Measurements from ENCODE around the gene SLK. TPM values are rescaled to one million over a fixed set of nuclear protein-coding genes. Genes with fewer than 3 reads are reported as not detected.

Gene SLK
- total and polyA plus RNA-seq, 10 of the 15 experiments (the other 5 are each of a cell fraction or from before 2014, with no cell fraction given) = 2.5 to 24.2 (median 11.1) TPM

DNA sequence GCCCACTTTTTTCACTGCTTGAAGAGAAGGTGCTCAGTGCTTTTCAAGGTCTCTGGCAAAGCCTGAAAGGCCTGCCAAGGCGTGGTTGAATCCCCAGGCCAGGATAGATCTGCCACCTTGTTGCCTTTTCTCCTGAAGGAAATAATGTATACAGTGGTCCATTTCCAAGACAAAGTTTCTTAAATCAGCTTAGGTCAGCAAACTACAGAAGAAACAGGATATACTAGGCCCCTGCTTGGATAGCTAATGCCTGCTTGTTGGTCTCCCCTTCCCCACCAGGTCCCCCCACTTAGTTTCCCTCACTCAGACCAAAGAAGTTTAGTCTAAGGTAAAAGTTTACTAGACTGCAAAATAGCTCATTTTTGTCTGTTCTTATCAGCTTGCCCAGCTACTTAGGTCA lies 98.8 kb downstream of the SLK start:
- intact Hi-C loops (cut with micrococcal nuclease; ENCODE audit: unreplicated experiment) (no loop called here), in situ Hi-C loops (cut with MboI) (no loop called here)
- POLR2A ChIA-PET = no interaction called here

DNA sequence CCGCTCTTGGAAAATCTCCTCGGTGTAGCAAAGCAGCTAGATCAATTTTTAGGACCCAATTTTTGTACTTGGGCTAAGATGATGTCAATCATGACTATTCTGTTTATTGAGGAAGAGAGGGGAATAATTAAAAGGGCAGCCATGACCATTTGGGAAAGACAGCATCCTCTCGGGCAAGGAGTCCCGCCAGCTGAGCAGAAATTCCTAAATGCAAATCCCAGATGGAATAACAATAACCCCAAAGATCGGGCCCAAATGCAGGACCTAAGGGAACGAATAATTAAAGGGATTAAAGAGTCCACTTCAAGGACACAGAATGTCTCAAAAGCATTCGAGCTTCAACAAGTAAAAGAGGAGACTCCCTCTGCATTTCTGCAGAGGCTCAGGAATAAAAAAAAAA lies 100.0 kb downstream of the SLK start:
- Histone ChIP-seq H3K9ac (ENCODE audit: control insufficient read depth, insufficient read depth, low read length) (no peak overlapping the region), H3K79me2 (ENCODE audit: control insufficient read depth, insufficient read depth, low read length) (no peaks in the 10 kb centered on the region), H3K4me3 (no peak overlapping the region), H3K27ac (ENCODE audit: control insufficient read depth, insufficient read depth) (no peak overlapping the region), H3K4me1 (ENCODE audit: control insufficient read depth, insufficient read depth, low read length) (no peaks in the 10 kb centered on the region), H3K4me2 (ENCODE audit: control insufficient read depth, insufficient read depth) (no peak overlapping the region), H2AFZ (ENCODE audit: control insufficient read depth, low read depth, low read length) (no peak overlapping the region), H3K27me3 (replicated peaks in 1 of 2; ENCODE audit: control insufficient read depth in 2 of 2, insufficient read depth in 2 of 2, low read length in 1 of 2) (no peaks in the 10 kb centered on the region; a peak in 1 of 4 replicates), H3K36me3 (ENCODE audit: control insufficient read depth in 2 of 2, insufficient read depth in 2 of 2, low read length in 1 of 2) (no peaks in the 10 kb centered on the region), H3K9me3 (replicated peaks; ENCODE audit: control insufficient read depth, insufficient read depth, low read length) (no peaks in the 10 kb centered on the region), H4K20me1 (ENCODE audit: control insufficient read depth, insufficient read depth) (no peaks in the 10 kb centered on the region)
- no TSS peak for BruUV-seq (replicated peaks)
- intact Hi-C loops (cut with micrococcal nuclease; ENCODE audit: unreplicated experiment) = no loop called here
- POLR2A ChIA-PET = no interaction called here
- DNase-seq (ENCODE audit: low read depth, low spot score) (no peak), ATAC-seq (no peak), FAIRE-seq (no peak)
- CTCF ChIA-PET = interaction anchor here (1.3 to 1.5 kb wide), 2 partner anchors 15 to 57 kb away, joined by 3 to 4 read pairs; no protein-coding TSS in a partner anchor
- RAD21 ChIA-PET (ENCODE audit: unreplicated experiment) = interaction anchor here (1.0 kb wide), 1 partner anchor 56 kb away, joined by 3 read pairs; no protein-coding TSS in a partner anchor
- in situ Hi-C loops (cut with MboI) = no loop called here
- SMC1A ChIA-PET (ENCODE audit: uncharacterized antibody, unreplicated experiment) = interaction anchor here (0.7 to 3.6 kb wide), 4 partner anchors 13 to 179 kb away, joined by 3 to 12 read pairs (median 4); partner anchors contain the start of gene SFR1
- 43% methylated on average over 7 of the region's 7 CpGs for WGBS (ENCODE audit: insufficient coverage, insufficient replicate concordance, low lambda C conversion rate, missing lambda C conversion rate)
- TF ChIP-seq FOXK2 (IDR thresholded peaks at IDR 0.05) = no peak
- TF ChIP-seq SREBF1 (IDR thresholded peaks at IDR 0.05; ENCODE audit: low read length) = no peak
- TF ChIP-seq ATF7 (IDR thresholded peaks at IDR 0.05; ENCODE audit: low read depth) = no peak
- no peak for TF ChIP-seq ZSCAN29 (IDR thresholded peaks at IDR 0.05)
- TF ChIP-seq CHD4 (IDR thresholded peaks at IDR 0.05) = no peak
- no peak for TF ChIP-seq ZNF274 (IDR thresholded peaks at IDR 0.05; ENCODE audit: insufficient read depth, insufficient read length)
- no peak for TF ChIP-seq CBX5 (IDR thresholded peaks at IDR 0.05; ENCODE audit: low read depth)
- TF ChIP-seq, protein P1, sequence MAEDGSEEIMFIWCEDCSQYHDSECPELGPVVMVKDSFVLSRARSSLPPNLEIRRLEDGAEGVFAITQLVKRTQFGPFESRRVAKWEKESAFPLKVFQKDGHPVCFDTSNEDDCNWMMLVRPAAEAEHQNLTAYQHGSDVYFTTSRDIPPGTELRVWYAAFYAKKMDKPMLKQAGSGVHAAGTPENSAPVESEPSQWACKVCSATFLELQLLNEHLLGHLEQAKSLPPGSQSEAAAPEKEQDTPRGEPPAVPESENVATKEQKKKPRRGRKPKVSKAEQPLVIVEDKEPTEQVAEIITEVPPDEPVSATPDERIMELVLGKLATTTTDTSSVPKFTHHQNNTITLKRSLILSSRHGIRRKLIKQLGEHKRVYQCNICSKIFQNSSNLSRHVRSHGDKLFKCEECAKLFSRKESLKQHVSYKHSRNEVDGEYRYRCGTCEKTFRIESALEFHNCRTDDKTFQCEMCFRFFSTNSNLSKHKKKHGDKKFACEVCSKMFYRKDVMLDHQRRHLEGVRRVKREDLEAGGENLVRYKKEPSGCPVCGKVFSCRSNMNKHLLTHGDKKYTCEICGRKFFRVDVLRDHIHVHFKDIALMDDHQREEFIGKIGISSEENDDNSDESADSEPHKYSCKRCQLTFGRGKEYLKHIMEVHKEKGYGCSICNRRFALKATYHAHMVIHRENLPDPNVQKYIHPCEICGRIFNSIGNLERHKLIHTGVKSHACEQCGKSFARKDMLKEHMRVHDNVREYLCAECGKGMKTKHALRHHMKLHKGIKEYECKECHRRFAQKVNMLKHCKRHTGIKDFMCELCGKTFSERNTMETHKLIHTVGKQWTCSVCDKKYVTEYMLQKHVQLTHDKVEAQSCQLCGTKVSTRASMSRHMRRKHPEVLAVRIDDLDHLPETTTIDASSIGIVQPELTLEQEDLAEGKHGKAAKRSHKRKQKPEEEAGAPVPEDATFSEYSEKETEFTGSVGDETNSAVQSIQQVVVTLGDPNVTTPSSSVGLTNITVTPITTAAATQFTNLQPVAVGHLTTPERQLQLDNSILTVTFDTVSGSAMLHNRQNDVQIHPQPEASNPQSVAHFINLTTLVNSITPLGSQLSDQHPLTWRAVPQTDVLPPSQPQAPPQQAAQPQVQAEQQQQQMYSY (CRISPR knock-in tag; IDR thresholded peaks at IDR 0.05) = no peak
- TF ChIP-seq RAD21 (IDR thresholded peaks at IDR 0.05; ENCODE audit: insufficient read depth, low read depth, low read length) = no peak

More for the DNA sequence above, 98.8 kb downstream of the SLK start:
- Histone ChIP-seq H3K9ac (ENCODE audit: control insufficient read depth, insufficient read depth, low read length) (no peak overlapping the region), H3K27me3 (replicated peaks in 1 of 2; ENCODE audit: control insufficient read depth in 2 of 2, insufficient read depth in 2 of 2, low read length in 1 of 2) (no peaks in the 10 kb centered on the region; a peak in 1 of 4 replicates), H3K4me1 (ENCODE audit: control insufficient read depth, insufficient read depth, low read length) (no peaks in the 10 kb centered on the region), H3K36me3 (ENCODE audit: control insufficient read depth in 2 of 2, insufficient read depth in 2 of 2, low read length in 1 of 2) (no peaks in the 10 kb centered on the region), H3K79me2 (ENCODE audit: control insufficient read depth, insufficient read depth, low read length) (no peaks in the 10 kb centered on the region), H3K27ac (ENCODE audit: control insufficient read depth, insufficient read depth) (no peak overlapping the region), H4K20me1 (ENCODE audit: control insufficient read depth, insufficient read depth) (no peaks in the 10 kb centered on the region), H3K4me3 (no peak overlapping the region), H2AFZ (ENCODE audit: control insufficient read depth, low read depth, low read length) (no peak overlapping the region), H3K9me3 (replicated peaks; ENCODE audit: control insufficient read depth, insufficient read depth, low read length) (no peaks in the 10 kb centered on the region), H3K4me2 (ENCODE audit: control insufficient read depth, insufficient read depth) (no peak overlapping the region)
- ChIA-PET RAD21 (ENCODE audit: unreplicated experiment) (no interaction called here), SMC1A (ENCODE audit: uncharacterized antibody, unreplicated experiment) (interaction anchor here (1.0 to 3.6 kb wide), 4 partner anchors 14 to 184 kb away, joined by 3 to 12 read pairs (median 4); partner anchors contain the start of gene SFR1), CTCF (interaction anchor here (1.3 kb wide), 1 partner anchor 58 kb away, joined by 3 read pairs; no protein-coding TSS in a partner anchor)
- no peak for TF ChIP-seq ZNF217 (IDR thresholded peaks at IDR 0.05)
- TF ChIP-seq MYC (IDR thresholded peaks at IDR 0.05; ENCODE audit: insufficient read depth, insufficient read length, insufficient replicate concordance, low read length, severe bottlenecking) = no peak
- no peak for TF ChIP-seq RB1 (IDR thresholded peaks at IDR 0.05; ENCODE audit: borderline replicate concordance)
- TF ChIP-seq SRF (IDR thresholded peaks at IDR 0.05; ENCODE audit: low read depth in 2 of 2, low read length in 2 of 2) = no peak
- TF ChIP-seq ZNF274 (IDR thresholded peaks at IDR 0.05; ENCODE audit: insufficient read depth, insufficient read length) = no peak
- TF ChIP-seq MYB (IDR thresholded peaks at IDR 0.05; ENCODE audit: borderline replicate concordance, low read depth, low read length) = no peak
- no peak for TF ChIP-seq YBX1 (IDR thresholded peaks at IDR 0.05)
- no peak for TF ChIP-seq EP300 (IDR thresholded peaks at IDR 0.05; ENCODE audit: borderline replicate concordance in 1 of 2, control insufficient read depth in 1 of 2, low read depth in 2 of 2, low read length in 2 of 2)
- TF ChIP-seq NRF1 (conservative IDR thresholded peaks at IDR 0.05; ENCODE audit: low read depth, low read length) = no peak
- TF ChIP-seq CREM (IDR thresholded peaks at IDR 0.05; ENCODE audit: low read depth) = no peak
- no peak for TF ChIP-seq ATF7 (IDR thresholded peaks at IDR 0.05; ENCODE audit: low read depth)
- BruUV-seq (replicated peaks) = no TSS peak
- ATAC-seq (no peak), DNase-seq (ENCODE audit: low read depth, low spot score) (no peak), FAIRE-seq (no peak)
- WGBS (ENCODE audit: insufficient coverage, insufficient replicate concordance, low lambda C conversion rate, missing lambda C conversion rate) = 0% methylated on average over 1 of the region's 1 CpG

Data from GM12878 (cell line).